Tibial nerve (tissue), 4 donors: ENCODE results near the gene NEDD4L.

Experiments used
- CTCF ChIP-seq, 5 experiments: fragments of 200-600 bp in 3 of 5; fragments of 450-650 bp in 2 of 5; sonication (generic) in 3 of 5; IDR thresholded peaks; one replicate each; pipeline ENCODE4 v1.5.1; 2016 to 2019; ENCODE audit warnings: antibody characterized with exemption in 5 of 5, mild to moderate bottlenecking in 3 of 5, moderate library complexity in 2 of 5
- EP300 ChIP-seq, 2 donors: sonication (generic); formaldehyde crosslinking; IDR thresholded peaks; one replicate each; pipeline ENCODE4 v1.6.1; 2017; ENCODE audit warnings: antibody characterized with exemption in 2 of 2, mild to moderate bottlenecking in 1 of 2

GRCh38 chr18:58078889-58079573 is 35.0 kb downstream of the NEDD4L start:
- no peak for TF ChIP-seq CTCF (IDR thresholded peaks at IDR 0.05)
- TF ChIP-seq EP300 (IDR thresholded peaks at IDR 0.05) = no peak
